Heart right ventricle (tissue), 16 donors: ENCODE results near the gene FBXO45. TPM values are rescaled to one million over a fixed set of nuclear protein-coding genes. Genes with fewer than 3 reads are reported as not detected.

Source experiments
- ATAC-seq, 8 donors: fragments of 200-7000 bp; cut with Tn5 transposase; one replicate each; pipeline ENCODE4 v1.9.1; 2020; ENCODE audit warnings: mild to moderate bottlenecking in 8 of 8, moderate library complexity in 8 of 8, moderate number of reproducible peaks in 1 of 8
- DNase-seq, 2 donors: peaks; one replicate each; pipeline ENCODE4 v3.0.0-alpha.2; 2020
- H3K27ac ChIP-seq, 10 donors: fragments of 200-600 bp; sonication (generic) in 2 of 10; one replicate each; pipeline versions ENCODE4 v1.5.0 to v1.8.0; 2020 to 2022; ENCODE audit warnings: mild to moderate bottlenecking in 3 of 10
- H3K27me3 ChIP-seq, 7 donors: fragments of 200-600 bp; one replicate each; pipeline ENCODE4 v1.8.0; 2021 to 2022; ENCODE audit warnings: mild to moderate bottlenecking in 2 of 7
- H3K36me3 ChIP-seq, 9 donors: fragments of 200-600 bp; sonication (generic) in 1 of 9; one replicate each; pipeline versions ENCODE4 v1.5.0 to v1.8.0; 2020 to 2022; ENCODE audit warnings: mild to moderate bottlenecking in 2 of 9
- H3K4me1 ChIP-seq, 9 donors: fragments of 200-600 bp; sonication (generic) in 1 of 9; one replicate each; pipeline versions ENCODE4 v1.5.0 to v1.8.0; 2020 to 2022; ENCODE audit warnings: mild to moderate bottlenecking in 4 of 9
- H3K4me3 ChIP-seq, 10 donors: fragments of 200-600 bp; sonication (generic) in 2 of 10; one replicate each; pipeline versions ENCODE4 v1.5.0 to v1.8.0; 2020 to 2022; ENCODE audit warnings: mild to moderate bottlenecking in 7 of 10, moderate library complexity in 2 of 10
- H3K9me3 ChIP-seq, 11 donors: fragments of 200-600 bp in 10 of 11; sonication (generic) in 2 of 11; one replicate each; pipeline versions ENCODE4 v1.5.0 to v1.8.0; 2013 to 2022; ENCODE audit warnings: mild to moderate bottlenecking in 2 of 11, control low read depth in 1 of 11, moderate library complexity in 1 of 11
- CTCF ChIP-seq, 9 donors: fragments of 200-600 bp; sonication (generic) in 2 of 9; IDR thresholded peaks; one replicate each; pipeline versions ENCODE4 v1.5.0 to v1.8.0; 2021 to 2022; ENCODE audit warnings: antibody characterized with exemption in 9 of 9, mild to moderate bottlenecking in 5 of 9, moderate library complexity in 1 of 9
- WGBS, 2 donors: extraction: QIAGEN DNeasy Blood & Tissue Kit; methylation state at CpG; one replicate each; pipeline ENCODE4 v1.1.7; 2013; ENCODE audit warnings: inconsistent platforms in 1 of 2; 5-methylcytosine and 5-hydroxymethylcytosine counted together
- intact Hi-C, 10 donors: fragments of 100-400 bp; cut with DNase I; formaldehyde crosslinking; loops; one replicate each; pipeline versions ENCODE4 v1.11.1 to v1.14.2; 2022
- polyA plus RNA-seq, 2 donors: library from polyadenylated mRNA; stranded (reverse); fragments of 200-250 nt; gene quantifications; one replicate each; pipeline ENCODE4 v1.2.3, GENCODE V29; 2013
- total RNA-seq, 10 donors: library from RNA; stranded (reverse); fragmentation: NEBNext Ultra II Directional in 3 of 10; extraction: Animal tissue kit (Norgen Biotek cat#: 25700) in 3 of 10; gene quantifications; one replicate each; pipeline versions ENCODE4 v1.2.1 to v1.2.4, GENCODE V29; 2021 to 2023
- donor health status: Arrhythmogenic right ventricular cardiomyopathy.
- donor health status: ischemic (EF 13 %, LVEDD 7.1; RV severe dilation, severe dysfunction).
- donor health status: healthy with polysubstance abuse.
- donor health status: DM: no; HTN: yes; CAD: no.
- donor health status: DM: no; HTN: no; CAD: no.
- donor health status: ischemic (EF 25% LVEDD 6.9; RV normal size, moderate dysfunction).
- donor health status: ischemic (EF 25% LVEDD 5.7; RV mildly dilated, moderate dysfunction).
- donor health status: healthy.
- donor health status: DM: yes; HTN: yes; CAD: no.
- donor health status: Ischemic cardiomyopathy.
- donor health status: ischemic (EF 35%, LVEDD 5.7; RV mildly dilated, moderate dysfunction).
- donor health status: nonischemic (EF 11% LVEDD 7.7; RV severe dilation, severe dysfunction).
- donor health status: DM: yes; HTN: yes; CAD: no.
- donor health status: PGD.
- donor health status: ischemic (EF 29% LVEDD 5.4; RV normal size, mild dysfunction).
- donor health status: nonischemic (EF 23%, LVEDD 6.1; RV moderate dilation, normal function).

FBXO45 gene
- total and polyA plus RNA-seq, 12 donors = 2.0 to 10.2 (median 5.8) TPM

- intact Hi-C loops = loop anchor here in 1 of 10 donors (10.0 kb wide), 1 partner anchor 371 kb away; no protein-coding TSS in a partner anchor
- Histone ChIP-seq H3K27ac (no peak overlapping the region), H3K4me3 (no peak overlapping the region), H3K27me3 (peaks cover 0 to 10% (median 0%) of the 10 kb centered on the region in 7 donors), H3K4me1 (no peaks in the 10 kb centered on the region), H3K9me3 (peaks cover 0 to 9% (median 0%) of the 10 kb centered on the region in 11 donors), H3K36me3 (no peaks in the 10 kb centered on the region)
- ATAC-seq = no peak
- 61 to 68% methylated on average over 7 of the region's 7 CpGs for WGBS, 2 donors
- no peak for TF ChIP-seq CTCF (IDR thresholded peaks at IDR 0.05)
- DNase-seq = no peak
Measured at GRCh38 chr3:196603683-196604082, 35.2 kb downstream of the FBXO45 start.

DNA sequence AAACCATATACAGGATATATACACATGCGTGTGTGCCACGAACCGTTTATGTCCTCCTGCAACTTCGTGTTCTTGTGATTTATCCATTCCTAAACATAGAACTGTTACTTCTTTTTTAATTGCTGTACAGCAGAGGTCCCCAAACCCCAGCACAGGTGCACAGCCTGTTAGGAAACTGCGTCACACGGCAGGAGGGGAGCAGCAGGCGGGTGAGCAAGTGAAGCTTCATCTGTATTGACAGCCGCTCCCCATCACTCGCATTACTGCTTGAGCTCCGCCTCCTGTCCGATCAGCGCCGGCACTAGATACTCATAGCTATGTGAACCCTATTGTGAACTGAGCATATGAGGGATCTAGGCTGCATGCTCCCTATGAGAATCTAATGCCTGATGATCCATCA is 36.1 kb downstream of the FBXO45 start:
- no peak for TF ChIP-seq CTCF (IDR thresholded peaks at IDR 0.05)
- Histone ChIP-seq H3K36me3 (no peaks in the 10 kb centered on the region), H3K4me3 (no peak overlapping the region), H3K27me3 (peaks cover 0 to 10% (median 0%) of the 10 kb centered on the region in 7 donors), H3K27ac (no peak overlapping the region), H3K4me1 (peaks cover 0 to 3% (median 2%) of the 10 kb centered on the region in 9 donors), H3K9me3 (peaks cover 0 to 13% (median 0%) of the 10 kb centered on the region in 11 donors)
- DNase-seq = no peak
- 67 to 68% methylated on average over 13 of the region's 13 CpGs for WGBS, 2 donors
- no peak for ATAC-seq
- intact Hi-C loops = loop anchor here in 1 of 10 donors (10.0 kb wide), 1 partner anchor 370 kb away; no protein-coding TSS in a partner anchor

- Histone ChIP-seq H3K27me3 (peaks cover 0 to 10% (median 0%) of the 10 kb centered on the region in 7 donors), H3K4me1 (peaks cover 3 to 43% (median 29%) of the 10 kb centered on the region in 9 donors), H3K36me3 (no peaks in the 10 kb centered on the region), H3K4me3 (no peak overlapping the region), H3K27ac (no peak overlapping the region), H3K9me3 (peaks cover 0 to 13% (median 0%) of the 10 kb centered on the region in 11 donors)
- WGBS, 2 donors = 94 to 95% methylated on average over 2 of the region's 2 CpGs
- TF ChIP-seq CTCF (IDR thresholded peaks at IDR 0.05) = no peak
- no peak for ATAC-seq
- intact Hi-C loops = loop anchor here in 9 of 10 donors (1.0 to 10.0 kb wide), 6 partner anchors 76 to 366 kb away; no protein-coding TSS in a partner anchor
- no peak for DNase-seq
Measured at GRCh38 chr3:196608693-196609092, 40.2 kb downstream of the FBXO45 start.

DNA sequence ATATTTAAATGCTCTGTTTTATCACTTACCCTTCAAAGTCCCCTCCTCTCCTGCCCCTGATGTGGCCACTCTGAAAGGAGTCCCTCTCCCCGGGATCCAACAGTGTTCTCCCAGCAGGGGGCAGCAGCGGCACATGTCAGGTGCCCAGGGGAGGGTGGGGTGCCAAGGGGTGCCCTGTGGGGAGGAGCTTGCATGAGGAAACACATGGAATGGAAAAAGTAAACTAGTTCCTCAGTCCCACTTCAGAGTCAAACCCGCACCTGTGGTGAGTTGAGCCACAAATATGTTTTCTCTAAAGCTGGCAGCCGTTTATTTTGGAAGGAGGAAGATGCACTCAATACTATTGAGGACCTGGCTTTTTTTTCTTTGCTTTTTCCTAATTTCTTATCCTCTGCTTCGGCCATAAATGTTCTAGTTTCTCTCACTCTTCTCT is 40.9 kb downstream of the FBXO45 start:
- peak overlapping the region in 8 of 10 donors; percentile 3 to 91 (median 52) for H3K27ac ChIP-seq
- peak; percentile 71 to 93 (median 85) for TF ChIP-seq CTCF (IDR thresholded peaks at IDR 0.05)

More for the DNA sequence above, 40.9 kb downstream of the FBXO45 start:
- Histone ChIP-seq H3K27me3 (peaks cover 0 to 10% (median 0%) of the 10 kb centered on the region in 7 donors), H3K9me3 (peaks cover 0 to 13% (median 0%) of the 10 kb centered on the region in 11 donors), H3K4me1 (peaks cover 3 to 48% (median 29%) of the 10 kb centered on the region in 9 donors), H3K36me3 (no peaks in the 10 kb centered on the region), H3K4me3 (peak overlapping the region in 1 of 10 donors; percentile 8)
- 16 to 21% methylated on average over 5 of the region's 5 CpGs for WGBS, 2 donors
- DNase-seq (peak; percentile 88 to 89), ATAC-seq (peak; percentile 84 to 93 (median 90))
- intact Hi-C loops = loop anchor here in 9 of 10 donors (1.0 to 10.0 kb wide), 6 partner anchors 75 to 365 kb away; no protein-coding TSS in a partner anchor
